Skeletal muscle cell (primary cell): ENCODE measurements around the gene PARD3B.

ENCODE experiments used
- DNase-seq: peaks from one replicate; pipeline ENCODE4 v3.0.0-alpha.2; 2010; ENCODE audit warnings: low read depth
- H3K4me3 ChIP-seq: 2 replicates; pipeline ENCODE4 v1.5.1; 2011; ENCODE audit warnings: low read depth, mild to moderate bottlenecking, control low read depth, low read length, moderate library complexity

The PARD3B gene

DNA sequence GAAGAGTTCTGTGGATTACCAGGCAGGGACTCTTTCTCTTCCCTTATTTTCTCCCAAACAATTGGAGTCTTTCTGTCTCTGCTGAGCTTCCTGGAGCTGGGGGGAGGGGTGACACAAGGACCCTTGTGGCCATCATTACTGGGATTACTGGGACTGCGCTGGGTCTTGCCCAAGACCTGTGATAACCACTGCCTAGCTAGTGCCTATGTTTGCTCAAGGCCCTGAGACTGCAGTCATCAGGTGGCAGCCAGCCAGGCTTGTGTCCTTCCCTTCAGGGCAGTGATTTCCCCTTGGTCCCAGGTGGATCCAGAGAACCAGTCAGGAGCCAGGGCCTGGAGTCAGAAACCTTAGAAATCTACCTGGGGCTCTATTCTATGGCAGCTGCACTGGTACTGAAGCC is 355.6 kb downstream of the PARD3B start:
- no peak for DNase-seq
- H3K4me3 ChIP-seq, result no peak overlapping the region

DNA sequence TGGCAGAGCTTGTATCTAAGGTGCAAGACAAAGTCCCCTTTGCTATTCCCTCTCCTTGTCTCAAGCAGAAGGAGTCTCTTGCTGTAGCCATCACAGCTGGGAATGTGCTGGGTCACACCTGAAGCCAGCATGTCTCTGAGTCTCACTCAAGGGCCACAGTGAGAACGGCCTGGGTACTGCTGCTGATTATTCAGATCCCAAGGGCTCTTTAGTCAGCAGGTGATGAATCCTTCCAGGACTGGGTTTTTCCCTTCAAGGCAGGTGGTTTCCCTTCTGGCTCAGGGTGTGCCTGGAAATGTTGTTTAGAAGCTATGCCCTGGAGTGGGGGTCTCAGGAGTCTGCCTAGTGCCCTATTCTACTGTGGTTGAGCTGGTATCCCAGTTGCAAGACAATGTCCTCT is 356.3 kb downstream of the PARD3B start:
- DNase-seq, result no peak
- no peak overlapping the region for H3K4me3 ChIP-seq

- no peak overlapping the region for H3K4me3 ChIP-seq
- no peak for DNase-seq
Measured at GRCh38 chr2:204909791-204910190, 364.5 kb downstream of the PARD3B start.

DNA sequence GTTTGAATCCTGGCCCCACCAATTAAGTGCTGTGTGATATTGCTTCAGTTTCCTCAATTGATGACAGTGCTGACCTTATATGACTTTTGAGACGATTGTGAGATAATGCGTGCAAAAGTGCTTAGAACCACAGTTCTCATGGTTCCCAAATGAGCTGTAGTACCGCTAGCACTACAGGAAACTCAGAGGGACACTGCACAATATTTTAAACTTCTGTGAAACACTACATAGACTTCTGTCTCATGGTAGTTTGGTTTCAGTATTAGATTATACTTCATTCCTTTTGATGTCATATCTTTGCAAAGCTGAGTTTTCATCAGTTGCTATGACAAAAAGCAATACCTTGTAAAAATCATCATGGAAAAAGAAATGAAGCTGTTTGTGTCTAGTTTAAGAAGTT is 368.0 kb downstream of the PARD3B start:
- no peak overlapping the region for H3K4me3 ChIP-seq
- no peak for DNase-seq

- DNase-seq, result no peak
- H3K4me3 ChIP-seq, result no peak overlapping the region
Measured at GRCh38 chr2:204913854-204914464, 368.7 kb downstream of the PARD3B start.

DNA sequence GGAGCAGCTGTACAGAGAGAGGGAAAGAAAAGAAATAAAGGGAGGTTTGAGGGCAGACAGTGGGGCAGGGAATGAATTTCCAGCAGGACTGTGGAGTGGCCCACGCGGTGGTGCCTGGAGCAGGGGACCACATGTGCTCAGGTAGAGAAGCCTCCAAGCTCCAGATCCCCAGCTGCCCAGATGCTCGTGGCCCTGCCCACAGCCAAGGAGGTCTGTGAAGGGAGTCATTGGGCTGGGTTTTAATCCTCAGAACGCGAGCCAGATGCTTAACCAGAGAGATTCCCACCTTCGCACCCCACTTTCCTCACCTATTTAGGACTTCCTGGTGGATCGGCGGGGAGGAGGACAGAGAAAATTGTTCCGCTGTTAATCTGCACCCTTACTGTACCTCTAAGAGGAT is 369.4 kb downstream of the PARD3B start:
- DNase-seq, result no peak
- no peak overlapping the region for H3K4me3 ChIP-seq

- no peak overlapping the region for H3K4me3 ChIP-seq
- DNase-seq, result no peak
Measured at GRCh38 chr2:204917089-204917701, 371.9 kb downstream of the PARD3B start.

- no peak overlapping the region for H3K4me3 ChIP-seq
- no peak for DNase-seq
Measured at GRCh38 chr2:204920776-204921175, 375.5 kb downstream of the PARD3B start.

DNA sequence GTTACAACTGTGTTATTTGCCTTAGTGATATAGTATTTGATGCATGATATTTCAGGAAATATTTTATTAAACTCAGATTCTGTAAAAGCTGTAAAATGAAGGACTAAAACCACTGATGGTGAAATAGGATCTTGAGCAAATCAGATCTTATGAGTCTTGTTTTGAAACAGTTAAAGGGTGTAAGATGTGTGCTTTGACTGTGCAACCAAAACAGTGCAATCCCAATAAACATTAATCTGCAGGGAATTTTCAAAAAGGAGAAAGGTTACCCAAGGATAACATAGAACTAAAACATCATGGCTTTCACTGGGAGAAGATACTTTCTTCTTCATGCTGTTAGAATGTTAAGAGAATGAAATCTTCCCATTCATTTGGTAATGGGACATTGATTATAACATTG is 378.7 kb downstream of the PARD3B start:
- no peak overlapping the region for H3K4me3 ChIP-seq
- DNase-seq, result no peak

DNA sequence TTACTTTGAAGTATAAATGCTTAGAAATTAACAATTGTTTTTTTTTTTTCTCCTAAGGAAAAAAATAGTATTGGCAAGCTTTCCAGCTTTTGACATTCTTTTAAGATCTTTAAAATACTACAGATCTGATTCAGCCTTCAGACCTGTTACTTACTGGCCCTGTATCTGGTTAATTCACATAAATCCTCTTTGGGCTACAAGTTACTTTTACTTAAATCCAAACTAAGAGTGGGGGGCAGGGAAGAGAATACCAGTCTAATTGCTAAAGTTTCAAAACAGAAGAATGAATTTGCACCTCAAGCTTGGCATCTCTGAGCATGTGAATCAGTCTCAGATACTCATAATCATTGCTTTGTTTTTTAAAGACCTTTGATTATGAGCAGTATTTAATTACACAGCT is 386.3 kb downstream of the PARD3B start:
- H3K4me3 ChIP-seq, result no peak overlapping the region
- no peak for DNase-seq

- DNase-seq, result no peak
- no peak overlapping the region for H3K4me3 ChIP-seq
Measured at GRCh38 chr2:204933735-204934374, 388.6 kb downstream of the PARD3B start.

GRCh38 chr2:204944927-204945326 is 399.7 kb downstream of the PARD3B start:
- H3K4me3 ChIP-seq, result no peak overlapping the region
- DNase-seq, result no peak

- DNase-seq, result no peak
- H3K4me3 ChIP-seq, result no peak overlapping the region
Measured at GRCh38 chr2:204945376-204945775, 400.1 kb downstream of the PARD3B start.

- no peak for DNase-seq
- H3K4me3 ChIP-seq, result no peak overlapping the region
Measured at GRCh38 chr2:204946892-204947291, 401.6 kb downstream of the PARD3B start.

GRCh38 chr2:204947405-204947804 is 402.1 kb downstream of the PARD3B start:
- H3K4me3 ChIP-seq, result no peak overlapping the region
- no peak for DNase-seq

DNA sequence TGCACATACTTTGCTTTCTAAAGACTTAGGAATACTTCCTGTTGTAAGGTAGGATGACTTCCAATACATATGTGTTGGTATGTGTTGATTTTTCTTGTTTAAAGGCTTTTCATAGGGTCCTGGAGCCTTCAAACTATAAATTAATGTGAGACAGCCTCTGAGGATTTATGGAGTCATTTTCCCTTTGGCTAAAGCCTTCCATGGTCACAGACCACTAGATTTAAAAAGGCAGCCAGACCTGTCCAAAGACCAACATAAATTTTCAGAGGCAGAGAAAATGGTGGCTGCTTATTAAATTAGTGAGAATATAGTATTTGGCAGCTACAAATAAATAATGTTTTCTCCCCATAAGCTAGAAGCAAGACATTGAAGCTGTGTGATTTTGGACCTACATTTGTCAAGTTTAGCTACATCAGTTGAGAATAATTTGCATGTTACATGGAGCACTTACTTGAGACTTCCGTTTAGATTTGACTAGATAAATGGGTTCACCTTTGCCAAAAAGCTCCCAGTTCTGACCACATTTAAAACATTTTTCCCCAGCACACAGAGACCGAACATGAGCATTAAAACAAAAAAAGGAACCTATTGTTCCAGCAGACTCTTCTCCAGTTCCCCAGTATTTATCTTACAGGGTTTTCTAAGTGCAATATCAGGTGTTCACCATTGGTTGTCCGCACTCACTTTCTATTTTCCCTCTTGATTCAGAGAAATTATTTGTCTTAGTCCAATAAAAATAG is 402.9 kb downstream of the PARD3B start:
- DNase-seq, result no peak
- H3K4me3 ChIP-seq, result no peak overlapping the region

- no peak for DNase-seq
- H3K4me3 ChIP-seq, result no peak overlapping the region
Measured at GRCh38 chr2:204948822-204949221, 403.5 kb downstream of the PARD3B start.

- DNase-seq, result peak; percentile 11
- H3K4me3 ChIP-seq, result no peak overlapping the region
Measured at GRCh38 chr2:204950695-204951346, 405.5 kb downstream of the PARD3B start.

- H3K4me3 ChIP-seq, result no peak overlapping the region
- no peak for DNase-seq
Measured at GRCh38 chr2:204958371-204958770, 413.1 kb downstream of the PARD3B start.

- DNase-seq, result no peak
- no peak overlapping the region for H3K4me3 ChIP-seq
Measured at GRCh38 chr2:204964414-204964813, 419.1 kb downstream of the PARD3B start.
